GM23338 (cell line): Measurements from ENCODE around the gene COL4A5. TPM values are rescaled to one million over a fixed set of nuclear protein-coding genes. Genes with fewer than 3 reads are reported as not detected.

Experiments
- ATAC-seq: fragments of 200-7000 bp; cut with Tn5 transposase; 3 replicates; pipeline ENCODE4 v1.9.1; 2020
- DNase-seq: peaks from one replicate; pipeline ENCODE4 v3.0.0-alpha.2; 2015; ENCODE audit warnings: low spot score
- H2AFZ ChIP-seq: fragments of 200-600 bp; sonication (generic); 2 replicates; pipeline ENCODE4 v1.8.0; 2016; ENCODE audit warnings: antibody characterized with exemption, mild to moderate bottlenecking, moderate library complexity
- H3F3A ChIP-seq: fragments of 200-600 bp; sonication (generic); replicated peaks from 2 replicates; pipeline ENCODE4 v1.8.0; 2017; ENCODE audit warnings: antibody characterized with exemption, mixed run types, low read depth
- H3K27ac ChIP-seq: fragments of 200-600 bp; sonication (generic); 2 replicates; pipeline ENCODE4 v1.6.1; 2016; ENCODE audit warnings: low read depth
- H3K27me3 ChIP-seq: fragments of 200-600 bp; sonication (generic); 2 replicates; pipeline ENCODE4 v1.8.0; 2016; ENCODE audit warnings: mild to moderate bottlenecking, mixed run types, moderate library complexity; ENCODE audit not compliant: insufficient read depth
- H3K36me3 ChIP-seq: fragments of 200-600 bp; sonication (generic); 2 replicates; pipeline ENCODE4 v1.8.0; 2016; ENCODE audit warnings: mild to moderate bottlenecking; ENCODE audit not compliant: insufficient read depth
- H3K4me1 ChIP-seq: fragments of 200-600 bp; sonication (generic); 2 replicates; pipeline ENCODE4 v1.8.0; 2016; ENCODE audit warnings: mild to moderate bottlenecking, moderate library complexity; ENCODE audit not compliant: insufficient read depth
- H3K4me2 ChIP-seq: fragments of 200-600 bp; sonication (generic); 2 replicates; pipeline ENCODE4 v1.7.1; 2017; ENCODE audit warnings: mixed run types
- H3K4me3 ChIP-seq: fragments of 200-600 bp; sonication (generic); 2 replicates; pipeline ENCODE4 v1.6.1; 2016; ENCODE audit warnings: mixed run types
- H3K79me2 ChIP-seq: fragments of 200-600 bp; sonication (generic); replicated peaks from 2 replicates; pipeline ENCODE4 v1.8.0; 2017; ENCODE audit warnings: mild to moderate bottlenecking; ENCODE audit not compliant: insufficient read depth
- H3K9me2 ChIP-seq: fragments of 200-600 bp; sonication (generic); 2 replicates; pipeline ENCODE4 v1.8.0; 2017; ENCODE audit not compliant: insufficient read depth
- H4K20me1 ChIP-seq: fragments of 200-600 bp; sonication (generic); replicated peaks from 2 replicates; pipeline ENCODE4 v1.8.0; 2017; ENCODE audit warnings: mild to moderate bottlenecking; ENCODE audit not compliant: insufficient read depth
- H3K27ac Mint-ChIP-seq: 2 replicates; pipeline ENCODE4 v1.8.0; 2020; ENCODE audit warnings: inconsistent platforms, mild to moderate bottlenecking, moderate library complexity, mixed read lengths
- H3K27me3 Mint-ChIP-seq: 3 replicates; pipeline ENCODE4 v1.8.0; 2022; ENCODE audit warnings: low read depth, mild to moderate bottlenecking, moderate library complexity, mixed read lengths, inconsistent platforms; ENCODE audit not compliant: insufficient read depth, poor library complexity
- H3K36me3 Mint-ChIP-seq: 3 replicates; pipeline ENCODE4 v1.8.0; 2021; ENCODE audit warnings: low read depth, mild to moderate bottlenecking, inconsistent platforms, moderate library complexity, mixed read lengths
- H3K4me1 Mint-ChIP-seq: 3 replicates; pipeline ENCODE4 v1.8.0; 2020; ENCODE audit warnings: mild to moderate bottlenecking, inconsistent platforms, mixed read lengths
- H3K4me3 Mint-ChIP-seq: 3 replicates; pipeline ENCODE4 v1.8.0; 2021; ENCODE audit warnings: moderate library complexity, mild to moderate bottlenecking, inconsistent platforms, mixed read lengths
- H3K9me3 Mint-ChIP-seq: 3 replicates; pipeline ENCODE4 v1.8.0; 2020; ENCODE audit warnings: moderate library complexity, mild to moderate bottlenecking, inconsistent platforms, mixed read lengths
- CTCF ChIP-seq, 2 experiments: fragments of 200-600 bp in 1 of 2; sonication (generic) in 1 of 2; conservative IDR thresholded peaks; 2 replicates each; pipeline versions ENCODE4 v1.5.1 to v1.6.1; 2016 to 2017; ENCODE audit warnings: antibody characterized with exemption in 2 of 2, low read depth in 2 of 2, mild to moderate bottlenecking in 2 of 2, moderate library complexity in 1 of 2
- ETS1 ChIP-seq: IDR thresholded peaks from 2 replicates; pipeline ENCODE4 v1.6.1; 2016; ENCODE audit warnings: antibody characterized with exemption
- EZH2 ChIP-seq: fragments of 200-600 bp; sonication (generic); IDR thresholded peaks from one replicate; pipeline ENCODE4 v1.8.0; 2017; ENCODE audit warnings: antibody characterized with exemption, mild to moderate bottlenecking, low read depth; ENCODE audit not compliant: unreplicated experiment
- EZH2phosphoT487 ChIP-seq: fragments of 200-600 bp; sonication (generic); IDR thresholded peaks from one replicate; pipeline ENCODE4 v1.8.1; 2018; ENCODE audit warnings: antibody characterized with exemption; ENCODE audit not compliant: unreplicated experiment
- NANOG ChIP-seq: IDR thresholded peaks from 2 replicates; pipeline ENCODE4 v1.6.1; 2016; ENCODE audit warnings: antibody characterized with exemption, borderline replicate concordance
- POLR2AphosphoS5 ChIP-seq: IDR thresholded peaks from 2 replicates; pipeline ENCODE4 v1.6.1; 2016; ENCODE audit warnings: antibody characterized with exemption, low read depth
- REST ChIP-seq: IDR thresholded peaks from one replicate; pipeline ENCODE4 v1.6.1; 2018; ENCODE audit warnings: antibody characterized with exemption; ENCODE audit not compliant: unreplicated experiment
- ZNF114 ChIP-seq: fragments of 250-450 bp; sonication (Bioruptor Pico); IDR thresholded peaks from 2 replicates; pipeline ENCODE4 v1.5.0; 2020; ENCODE audit warnings: mild to moderate bottlenecking, moderate library complexity
- ZNF331 ChIP-seq: fragments of 250-450 bp; sonication (Bioruptor Pico); IDR thresholded peaks from 2 replicates; pipeline ENCODE4 v1.5.0; 2020; ENCODE audit warnings: low read depth, mild to moderate bottlenecking, moderate library complexity
- ZNF462 ChIP-seq: fragments of 250-450 bp; sonication (Bioruptor Pico); IDR thresholded peaks from 2 replicates; pipeline ENCODE4 v1.5.0; 2020; ENCODE audit warnings: mild to moderate bottlenecking, moderate library complexity
- polyA plus RNA-seq: library from polyadenylated mRNA; unstranded; fragments of >200 nt; fragmentation: Nextera tagmentation; extraction: Ambion mirVana; gene quantifications from 2 replicates; pipeline ENCODE4 v1.2.1, GENCODE V29; 2016
- total RNA-seq: library from RNA; depleted of rRNA; stranded (reverse); fragments of >200 nt; shearing (Covaris generic); gene quantifications from 2 replicates; pipeline ENCODE4 v1.2.3, GENCODE V29; 2014

The COL4A5 gene
- total and polyA plus RNA-seq, 2 experiments from 2014 or later = 15.5 to 48.1 TPM

- TF ChIP-seq ZNF462 (CRISPR knock-in tag) = no peak
- TF ChIP-seq REST = no peak
- no peak for TF ChIP-seq ZNF114 (CRISPR knock-in tag)
- no peak for TF ChIP-seq ZNF331 (CRISPR knock-in tag)
These were observed 3.3 kb downstream of the COL4A5 start (continued) for GRCh38 chrX:108442901-108443464.

GRCh38 chrX:108447303-108447702 lies 7.7 kb downstream of the COL4A5 start:
- no peak overlapping the region for H3K4me3 ChIP-seq
- Mint-ChIP-seq H3K9me3 (peaks cover 16% of the 10 kb centered on the region; the same call in 2 of the 3 replicates), H3K27ac (no peak overlapping the region), H3K27me3 (no peaks in the 10 kb centered on the region), H3K36me3 (peaks cover 19% of the 10 kb centered on the region), H3K4me1 (peaks cover 20% of the 10 kb centered on the region), H3K4me3 (no peak overlapping the region)
- no peaks in the 10 kb centered on the region for H4K20me1 ChIP-seq
- ATAC-seq (no peak), DNase-seq (no peak)
- H3F3A ChIP-seq = no peaks in the 10 kb centered on the region
- H3K27me3 ChIP-seq = no peaks in the 10 kb centered on the region
- H2AFZ ChIP-seq = no peak overlapping the region
- H3K36me3 ChIP-seq = no peaks in the 10 kb centered on the region
- H3K4me2 ChIP-seq = peak overlapping the region; percentile 60; the same call in 1 of the 2 replicates
- H3K4me1 ChIP-seq = peaks cover 8% of the 10 kb centered on the region; the same call in 1 of the 2 replicates
- peaks cover 48% of the 10 kb centered on the region for H3K79me2 ChIP-seq
- no peaks in the 10 kb centered on the region for H3K9me2 ChIP-seq
- no peak overlapping the region for H3K27ac ChIP-seq
- TF ChIP-seq ETS1 = no peak
- TF ChIP-seq EZH2 = no peak
- no peak for TF ChIP-seq POLR2AphosphoS5
- TF ChIP-seq ZNF114 (CRISPR knock-in tag) = no peak
- TF ChIP-seq EZH2phosphoT487 = no peak
- TF ChIP-seq NANOG = no peak
- no peak for TF ChIP-seq ZNF331 (CRISPR knock-in tag)
- TF ChIP-seq CTCF (conservative IDR thresholded peaks at IDR 0.05; ENCODE audit: low read depth in 2 of 2) = no peak
